ENCODE results near the gene REV3L.
A peak's percentile ranks its signal among the peaks of the same experiment; 100 is the strongest.

The REV3L gene

GRCh38 chr6:111482959-111483735 lies at the start of gene REV3L:
REV3L (minus strand) TSS chr6:111483218; CDS start chr6:111482888, 330 bp downstream.
- peak; percentile 46 to 91 for DNase-seq (ENCODE audit: low read depth in 1 of 2, low spot score in 1 of 2)
- no peak for TF ChIP-seq JUND (IDR thresholded peaks at IDR 0.05; ENCODE audit: low read depth)
- in situ Hi-C loops (cut with HindIII; ENCODE audit: low pct_unique_long_range_greater_than_20kb, low sequenced_read_pairs), result no loop called here

GRCh38 chr6:111531185-111531584 lies 48.2 kb upstream of the REV3L start:
- TF ChIP-seq JUND (IDR thresholded peaks at IDR 0.05; ENCODE audit: low read depth), result no peak
- no peak for DNase-seq (ENCODE audit: low read depth in 1 of 2, low spot score in 1 of 2)
- in situ Hi-C loops (cut with HindIII; ENCODE audit: low pct_unique_long_range_greater_than_20kb, low sequenced_read_pairs), result no loop called here

- DNase-seq (ENCODE audit: low read depth in 1 of 2, low spot score in 1 of 2), result no peak
- in situ Hi-C loops (cut with HindIII; ENCODE audit: low pct_unique_long_range_greater_than_20kb, low sequenced_read_pairs), result no loop called here
- TF ChIP-seq JUND (IDR thresholded peaks at IDR 0.05; ENCODE audit: low read depth), result no peak
Observed at GRCh38 chr6:111530667-111531066, 47.6 kb upstream of the REV3L start.

GRCh38 chr6:111530218-111530617 lies 47.2 kb upstream of the REV3L start:
- DNase-seq (ENCODE audit: low read depth in 1 of 2, low spot score in 1 of 2), result no peak
- in situ Hi-C loops (cut with HindIII; ENCODE audit: low pct_unique_long_range_greater_than_20kb, low sequenced_read_pairs), result no loop called here
- no peak for TF ChIP-seq JUND (IDR thresholded peaks at IDR 0.05; ENCODE audit: low read depth)

- DNase-seq (ENCODE audit: low read depth in 1 of 2, low spot score in 1 of 2), result no peak
- in situ Hi-C loops (cut with HindIII; ENCODE audit: low pct_unique_long_range_greater_than_20kb, low sequenced_read_pairs), result no loop called here
- TF ChIP-seq JUND (IDR thresholded peaks at IDR 0.05; ENCODE audit: low read depth), result no peak
Observed at GRCh38 chr6:111527367-111527766, 44.3 kb upstream of the REV3L start.

- in situ Hi-C loops (cut with HindIII; ENCODE audit: low pct_unique_long_range_greater_than_20kb, low sequenced_read_pairs), result no loop called here
- DNase-seq (ENCODE audit: low read depth in 1 of 2, low spot score in 1 of 2), result no peak
- no peak for TF ChIP-seq JUND (IDR thresholded peaks at IDR 0.05; ENCODE audit: low read depth)
Observed at GRCh38 chr6:111524735-111525134, 41.7 kb upstream of the REV3L start.

GRCh38 chr6:111524252-111524651 lies 41.2 kb upstream of the REV3L start:
- no peak for TF ChIP-seq JUND (IDR thresholded peaks at IDR 0.05; ENCODE audit: low read depth)
- in situ Hi-C loops (cut with HindIII; ENCODE audit: low pct_unique_long_range_greater_than_20kb, low sequenced_read_pairs), result no loop called here
- no peak for DNase-seq (ENCODE audit: low read depth in 1 of 2, low spot score in 1 of 2)

- TF ChIP-seq JUND (IDR thresholded peaks at IDR 0.05; ENCODE audit: low read depth), result no peak
- DNase-seq (ENCODE audit: low read depth in 1 of 2, low spot score in 1 of 2), result no peak
- in situ Hi-C loops (cut with HindIII; ENCODE audit: low pct_unique_long_range_greater_than_20kb, low sequenced_read_pairs), result no loop called here
Observed at GRCh38 chr6:111523484-111524167, 40.6 kb upstream of the REV3L start.

GRCh38 chr6:111522393-111523020 lies 39.5 kb upstream of the REV3L start:
- DNase-seq (ENCODE audit: low read depth in 1 of 2, low spot score in 1 of 2), result no peak
- TF ChIP-seq JUND (IDR thresholded peaks at IDR 0.05; ENCODE audit: low read depth), result no peak
- in situ Hi-C loops (cut with HindIII; ENCODE audit: low pct_unique_long_range_greater_than_20kb, low sequenced_read_pairs), result no loop called here

- no peak for TF ChIP-seq JUND (IDR thresholded peaks at IDR 0.05; ENCODE audit: low read depth)
- in situ Hi-C loops (cut with HindIII; ENCODE audit: low pct_unique_long_range_greater_than_20kb, low sequenced_read_pairs), result no loop called here
- no peak for DNase-seq (ENCODE audit: low read depth in 1 of 2, low spot score in 1 of 2)
Observed at GRCh38 chr6:111521497-111522270, 38.7 kb upstream of the REV3L start.

- TF ChIP-seq JUND (IDR thresholded peaks at IDR 0.05; ENCODE audit: low read depth), result no peak
- in situ Hi-C loops (cut with HindIII; ENCODE audit: low pct_unique_long_range_greater_than_20kb, low sequenced_read_pairs), result no loop called here
- DNase-seq (ENCODE audit: low read depth in 1 of 2, low spot score in 1 of 2), result no peak
Observed at GRCh38 chr6:111520524-111520923, 37.5 kb upstream of the REV3L start.

GRCh38 chr6:111517965-111518364 lies 34.9 kb upstream of the REV3L start:
- no peak for TF ChIP-seq JUND (IDR thresholded peaks at IDR 0.05; ENCODE audit: low read depth)
- in situ Hi-C loops (cut with HindIII; ENCODE audit: low pct_unique_long_range_greater_than_20kb, low sequenced_read_pairs), result no loop called here
- DNase-seq (ENCODE audit: low read depth in 1 of 2, low spot score in 1 of 2), result no peak
